GM19043 (cell line): ENCODE measurements around the gene KIRREL3.

Source experiments
- ATAC-seq: cut with Tn5 transposase; IDR thresholded peaks from one replicate; pipeline ENCODE4 v1.9.1; 2021; ENCODE audit warnings: low read depth; ENCODE audit not compliant: unreplicated experiment

The KIRREL3 gene

DNA sequence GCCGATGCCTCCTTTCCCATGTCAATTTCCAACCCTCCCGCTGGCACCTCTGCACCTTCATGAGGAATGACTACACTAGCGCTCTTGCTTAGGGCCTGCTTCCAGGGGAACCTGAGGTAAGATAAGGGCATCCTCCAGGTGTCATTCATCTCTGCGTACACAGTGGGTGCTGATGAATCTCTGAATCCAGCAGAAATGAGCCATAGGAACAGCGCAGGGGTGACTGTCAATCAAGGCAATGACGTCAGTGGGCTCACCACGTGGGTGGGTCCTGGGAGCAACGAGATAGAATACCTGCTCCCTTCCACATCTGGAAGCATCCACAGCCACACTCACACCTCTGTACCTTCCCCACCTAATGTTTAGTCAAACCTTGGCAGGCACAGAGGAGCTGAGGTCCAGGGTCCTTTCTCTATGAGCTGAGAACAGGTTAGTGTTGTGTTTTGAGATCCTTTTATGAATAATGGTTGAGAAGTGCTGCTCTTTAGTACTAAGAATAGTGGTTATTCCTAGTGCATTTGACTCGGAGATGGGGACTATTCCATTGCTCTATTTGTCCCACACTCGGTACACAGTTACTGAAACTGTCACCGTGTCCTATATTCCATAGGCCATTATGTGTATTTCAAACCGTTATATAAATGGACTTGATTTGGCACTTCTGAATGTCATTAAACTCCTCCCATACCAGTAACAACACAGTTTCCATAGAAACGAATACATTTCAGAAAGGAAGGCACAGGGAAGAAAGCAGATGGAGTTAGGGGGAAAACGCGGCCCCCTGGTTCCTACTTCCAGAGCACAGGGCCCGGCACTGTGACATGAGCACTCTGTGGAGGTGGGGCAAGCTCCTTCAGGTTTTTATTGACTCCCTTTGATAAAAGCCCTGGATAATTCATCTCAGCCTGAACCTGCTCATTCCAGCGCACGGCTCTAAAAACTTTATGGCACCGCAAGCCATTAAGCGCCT lies 451.7 kb downstream of the KIRREL3 start:
- ATAC-seq: no peak

DNA sequence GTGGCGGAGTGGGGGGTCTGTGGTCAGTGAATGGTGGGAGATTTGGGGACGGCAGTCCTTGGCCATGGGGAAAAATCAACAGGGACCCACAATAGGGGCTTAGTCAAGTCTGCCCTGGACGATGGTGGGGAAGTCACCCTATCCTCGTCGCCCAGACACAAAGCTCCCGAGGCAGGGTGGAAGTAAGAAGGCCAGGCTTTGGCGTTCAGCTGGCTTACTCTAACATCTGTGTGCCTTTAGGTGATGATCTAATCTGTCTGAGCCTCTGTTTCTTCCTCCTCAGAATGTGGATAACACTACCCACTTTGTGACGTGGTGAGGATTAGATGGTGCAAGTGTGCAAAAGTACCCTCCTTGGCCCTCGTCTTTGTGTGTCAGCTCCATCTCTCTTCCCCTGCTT lies 452.9 kb downstream of the KIRREL3 start:
- ATAC-seq: no peak

DNA sequence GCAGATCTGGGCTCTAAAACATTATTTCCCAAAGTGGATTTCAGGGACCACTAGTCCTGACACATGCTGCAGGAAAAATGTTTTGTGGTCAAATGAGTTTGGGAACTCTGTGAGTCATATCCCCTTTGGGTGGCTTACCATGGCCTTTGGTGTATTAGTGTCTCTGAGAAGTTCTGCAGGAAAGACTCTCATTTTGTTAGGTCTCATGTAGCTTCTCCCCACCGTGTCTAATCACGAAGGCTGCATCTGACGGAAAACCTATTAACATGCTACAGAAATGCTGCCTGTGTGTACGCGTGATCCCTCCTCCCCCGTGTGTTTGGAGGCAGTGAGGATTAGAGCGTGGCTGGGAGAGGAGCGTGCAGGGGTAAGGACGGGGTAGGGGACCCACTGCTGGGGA lies 453.4 kb downstream of the KIRREL3 start:
- no peak for ATAC-seq

DNA sequence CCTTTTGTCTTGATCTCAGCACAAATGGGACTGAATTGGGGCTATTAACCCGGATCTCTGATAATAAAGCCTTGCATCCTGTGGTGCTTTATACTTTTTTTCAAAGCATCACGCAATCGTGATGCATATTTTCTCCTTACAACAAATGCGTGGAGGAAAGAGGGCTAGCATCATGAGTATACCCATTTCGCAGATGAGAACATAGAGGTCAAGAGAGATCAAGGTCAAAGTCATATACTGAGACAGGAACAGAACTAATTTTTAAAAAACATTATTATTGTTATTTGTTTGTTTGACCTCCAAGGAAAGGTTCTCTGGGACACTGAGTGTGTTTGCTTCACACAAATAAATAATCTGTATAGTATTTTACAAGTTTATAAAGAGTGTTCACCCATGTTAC lies 453.9 kb downstream of the KIRREL3 start:
- ATAC-seq: no peak

DNA sequence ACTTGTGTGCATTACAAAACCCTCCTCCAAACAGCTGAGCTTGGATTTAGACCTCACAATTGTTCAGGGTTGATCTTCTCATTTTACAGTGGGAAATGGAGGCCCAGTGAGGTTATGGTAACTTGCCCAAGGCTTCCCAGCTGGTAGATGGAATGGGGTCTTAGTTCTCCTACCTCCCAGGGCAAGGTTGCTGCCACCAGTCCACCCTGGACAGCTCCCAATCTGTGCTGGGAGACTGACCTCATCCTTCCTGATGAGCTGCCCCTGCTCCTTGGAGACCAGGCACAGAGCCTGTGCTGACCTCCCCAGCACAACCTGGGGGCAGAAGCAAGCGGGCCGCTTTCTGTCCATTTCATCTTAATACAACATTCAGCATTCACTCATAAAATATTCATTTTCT lies 454.4 kb downstream of the KIRREL3 start:
- no peak for ATAC-seq

DNA sequence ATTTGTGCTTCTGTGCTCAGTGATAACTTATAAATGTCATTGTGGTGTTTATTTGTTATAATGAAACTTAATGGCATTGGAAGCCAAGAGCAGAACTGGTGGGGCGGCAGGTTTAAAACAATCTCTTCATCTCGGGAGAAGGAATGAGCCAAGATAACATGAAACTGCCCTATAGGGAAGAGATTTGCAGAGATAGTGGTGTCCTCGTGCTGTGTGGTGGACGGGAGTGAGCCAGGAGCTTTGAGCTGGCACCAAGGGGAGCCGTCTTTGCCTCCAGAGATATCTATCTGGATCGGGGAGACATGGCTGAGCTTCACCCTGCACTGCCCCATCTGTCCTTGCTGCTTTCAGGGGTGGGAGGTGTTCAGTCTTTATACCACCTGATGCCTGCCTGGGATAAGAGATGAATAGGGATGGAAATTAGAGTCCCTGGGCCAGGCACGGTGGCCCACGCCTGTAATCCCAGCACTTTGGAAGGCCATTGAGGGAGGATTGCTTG lies 455.5 kb downstream of the KIRREL3 start:
- no peak for ATAC-seq

DNA sequence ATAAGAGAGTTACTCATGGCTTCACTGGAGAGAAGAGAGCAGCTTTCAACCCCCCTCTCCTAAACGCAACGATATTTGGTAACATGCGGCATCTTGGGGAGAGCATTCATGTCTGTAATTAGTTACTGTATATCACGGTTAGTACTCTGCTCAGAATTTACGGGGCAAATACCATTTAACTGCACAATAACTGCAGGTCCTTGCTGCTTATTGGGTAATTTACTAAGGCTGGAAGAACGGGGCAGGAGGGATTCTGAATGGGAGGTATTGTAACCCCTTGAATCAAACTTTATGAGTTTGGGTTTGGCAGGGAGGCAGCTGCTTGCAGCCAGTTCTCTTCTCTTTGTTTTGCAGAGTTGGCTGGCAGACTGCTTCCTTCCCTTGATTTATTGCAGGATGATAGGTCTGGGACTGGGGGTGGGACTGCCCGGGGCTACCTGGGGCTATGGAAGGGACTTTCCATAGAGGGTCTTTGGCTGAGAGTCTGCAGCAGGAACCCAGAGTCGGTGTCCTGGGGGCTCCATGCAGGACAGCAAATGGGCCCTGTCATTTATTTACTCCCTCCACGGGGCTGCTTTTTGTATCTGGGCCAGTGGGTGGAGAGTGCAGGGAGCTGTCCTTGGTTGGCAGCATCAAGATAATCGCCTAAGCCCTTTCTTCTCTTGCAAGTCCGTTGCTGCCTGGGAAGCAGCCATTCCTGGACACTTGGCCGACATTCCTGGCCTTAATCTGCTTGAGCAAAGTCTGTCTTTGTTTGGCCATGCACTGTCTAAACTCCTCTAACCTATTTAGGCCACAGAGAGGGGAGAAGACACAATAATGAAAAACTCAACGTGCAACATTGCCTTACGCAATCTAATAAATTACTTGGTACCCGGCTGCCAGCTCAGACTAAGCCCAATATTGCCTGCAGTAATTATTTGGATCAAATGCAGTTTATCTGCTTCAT lies 456.2 kb downstream of the KIRREL3 start:
- no peak for ATAC-seq

DNA sequence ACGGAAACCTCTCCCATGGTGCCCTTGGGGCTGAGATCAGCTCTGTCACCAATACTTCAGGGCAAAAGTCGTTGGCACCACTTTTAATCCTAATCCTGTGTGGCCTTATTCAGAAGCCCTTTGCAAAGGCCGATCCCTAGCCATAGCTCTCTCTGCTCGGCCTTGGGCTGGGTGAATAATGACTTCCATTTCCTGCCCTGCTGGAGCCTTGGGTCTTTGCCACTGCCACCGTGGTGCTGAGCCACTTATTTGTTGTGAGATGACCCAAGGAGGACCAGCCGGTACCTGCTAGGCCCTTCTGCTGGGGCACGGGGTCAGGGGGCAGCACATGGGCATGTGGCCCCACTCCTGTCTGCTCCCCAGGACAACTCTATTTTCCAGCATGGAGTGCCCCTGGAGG lies 456.9 kb downstream of the KIRREL3 start:
- ATAC-seq: no peak

DNA sequence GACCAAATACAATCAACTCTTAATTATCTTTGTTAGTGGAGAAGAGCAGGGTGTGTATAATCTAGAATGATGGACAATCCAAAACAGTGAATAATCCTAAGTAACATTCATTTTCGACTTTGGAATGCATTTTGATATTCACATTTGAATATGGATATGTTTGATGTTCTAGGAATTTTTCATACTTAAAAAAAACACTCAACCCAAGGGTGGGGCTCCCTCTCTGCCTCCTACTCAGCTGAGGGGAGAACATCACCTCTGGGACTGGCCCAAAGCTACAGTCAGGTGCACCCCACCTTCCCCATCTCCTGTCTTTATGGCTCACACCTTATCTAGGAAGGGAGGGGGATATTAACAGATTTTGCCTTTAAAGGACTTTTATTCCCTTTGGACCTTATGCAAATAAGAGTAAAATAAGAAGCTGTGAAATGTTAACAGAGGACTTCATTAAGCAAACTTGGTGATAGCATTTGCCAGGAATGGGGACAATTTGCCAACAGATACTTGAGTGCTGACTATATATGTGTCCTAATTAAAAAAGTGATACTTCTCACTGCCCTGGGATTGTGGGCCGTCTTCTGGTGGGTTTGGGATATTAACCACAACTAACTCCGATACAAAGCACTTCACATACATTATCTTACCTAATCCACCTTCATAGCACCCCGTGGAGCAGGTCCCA lies 458.1 kb downstream of the KIRREL3 start:
- no peak for ATAC-seq

DNA sequence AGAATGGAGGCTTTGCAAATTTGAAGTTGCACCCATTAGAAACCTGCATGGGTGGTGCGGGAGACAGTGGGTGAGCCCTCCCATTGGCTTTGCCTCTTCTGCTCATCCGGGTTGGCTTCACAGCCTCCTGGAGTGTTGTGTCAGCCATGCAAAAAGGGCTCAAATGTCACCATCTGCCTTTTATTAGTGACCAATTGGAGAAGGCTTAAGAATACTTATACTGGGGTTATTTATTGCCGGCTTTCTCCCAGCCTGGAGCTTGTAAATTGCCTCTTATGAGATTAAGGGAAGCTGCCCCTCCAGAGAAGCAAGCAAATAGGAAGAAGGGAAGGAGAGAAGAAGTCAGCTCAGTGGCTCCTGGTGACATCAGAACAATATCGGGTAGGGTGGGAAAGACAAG lies 462.5 kb downstream of the KIRREL3 start:
- ATAC-seq: no peak

DNA sequence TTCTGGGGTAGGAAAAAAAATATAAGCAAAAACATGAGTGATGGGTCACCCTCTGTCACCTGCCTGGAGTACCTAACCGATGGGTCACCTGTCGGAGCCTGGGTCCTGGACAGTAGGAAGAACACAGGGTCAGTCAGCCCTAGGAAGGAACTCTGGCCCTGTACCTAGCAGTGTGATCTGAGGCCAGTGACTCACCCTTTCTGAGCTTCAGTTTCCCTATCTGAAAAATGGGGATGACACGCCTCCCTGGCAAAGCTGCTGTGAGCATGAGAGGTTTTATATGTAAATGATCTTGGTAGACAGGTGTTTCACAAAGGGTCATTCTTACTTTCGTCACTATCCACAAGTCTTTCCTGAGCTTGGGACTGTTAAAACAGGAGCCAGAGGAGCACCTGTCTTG lies 463.1 kb downstream of the KIRREL3 start:
- ATAC-seq: no peak

DNA sequence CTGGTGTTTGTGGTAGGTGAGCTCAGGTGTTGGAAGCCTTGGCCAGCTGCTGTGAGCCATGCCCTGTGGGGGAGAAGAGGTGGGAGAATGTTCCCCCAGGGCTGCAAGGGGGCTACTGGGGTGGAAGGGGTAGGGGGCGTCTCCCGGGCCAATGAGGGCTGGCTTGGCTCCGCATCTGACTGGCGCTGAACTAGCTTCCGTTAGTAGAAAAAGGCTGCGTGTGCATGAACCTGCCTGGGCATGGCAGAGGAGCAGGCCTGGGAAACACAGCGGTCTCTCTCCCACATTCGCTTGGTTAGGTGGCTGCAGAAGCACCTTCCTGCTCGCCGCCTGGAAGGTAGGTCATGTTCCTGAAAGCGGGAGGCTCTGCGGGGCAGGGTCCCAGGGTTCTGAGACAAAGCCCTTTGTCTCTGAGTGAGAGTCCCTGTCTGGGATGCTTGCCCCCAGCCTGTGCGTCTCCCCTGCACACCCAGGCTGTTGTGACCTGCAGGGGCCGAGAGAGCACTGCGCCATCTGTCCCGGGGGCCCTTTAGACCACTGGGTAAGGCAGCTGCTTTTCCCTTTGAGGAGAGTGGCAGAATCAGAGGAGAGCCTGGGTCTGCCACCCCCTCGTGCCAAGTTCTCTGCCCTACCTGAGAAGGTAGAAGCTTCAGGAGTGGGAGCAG lies 466.3 kb downstream of the KIRREL3 start:
- no peak for ATAC-seq

DNA sequence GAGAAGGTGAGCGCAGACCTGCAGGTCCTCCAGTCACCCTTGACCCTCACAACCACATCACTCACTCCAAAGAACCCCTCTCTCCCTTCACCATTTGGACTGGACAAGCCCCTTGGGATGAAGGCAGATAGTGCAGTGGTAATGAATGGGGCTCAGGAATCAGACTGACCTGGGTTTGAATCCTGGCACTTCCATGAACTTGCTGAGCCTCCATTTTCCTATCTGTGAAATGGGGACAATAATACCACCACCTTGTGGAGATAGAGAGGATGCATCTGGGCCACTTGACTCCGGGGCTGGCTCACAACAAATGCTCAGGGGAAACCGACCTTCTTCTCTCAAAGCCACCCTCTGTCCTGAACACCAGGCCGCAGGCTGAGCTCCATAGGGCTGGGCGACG lies 467.0 kb downstream of the KIRREL3 start:
- ATAC-seq: no peak

DNA sequence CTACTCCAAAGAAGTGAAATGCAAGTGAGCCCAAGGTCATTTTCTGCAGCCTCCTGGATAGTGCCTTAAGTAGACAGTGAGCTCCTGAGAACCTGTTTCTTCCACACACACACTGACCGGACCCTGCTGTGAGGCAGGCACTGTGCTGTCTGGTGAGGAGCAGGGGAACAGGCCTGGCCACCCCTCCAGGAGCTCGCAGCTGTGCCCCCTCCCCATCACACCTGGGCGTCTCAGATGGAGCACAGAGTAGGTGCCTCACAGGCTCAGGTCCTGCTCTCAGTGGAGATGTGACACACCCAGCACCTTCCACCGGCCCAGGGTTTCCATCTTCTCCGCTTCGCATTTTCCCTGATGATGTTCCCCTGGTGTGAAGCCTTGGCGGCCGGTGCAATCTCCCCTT lies 470.2 kb downstream of the KIRREL3 start:
- ATAC-seq: no peak

DNA sequence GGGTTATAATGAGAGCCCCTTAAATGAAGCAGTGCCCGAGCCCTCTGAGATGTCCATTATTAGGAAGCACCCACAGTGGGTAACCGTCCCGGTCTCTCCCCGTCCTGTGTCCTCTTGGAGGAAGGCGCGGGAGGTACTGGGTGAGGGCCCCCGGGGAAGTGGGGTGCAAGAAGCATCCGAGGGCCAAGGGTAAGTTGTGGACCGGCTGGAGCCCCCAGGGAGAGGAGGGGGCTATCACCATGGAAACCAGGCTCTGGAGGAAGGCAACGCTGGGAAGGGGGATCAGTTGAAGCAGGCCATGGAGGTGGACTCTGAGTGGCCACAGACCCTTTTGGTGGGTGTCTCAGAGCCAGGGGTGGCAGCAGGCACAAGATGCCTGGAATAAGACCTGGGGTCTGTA lies 471.5 kb downstream of the KIRREL3 start:
- no peak for ATAC-seq

DNA sequence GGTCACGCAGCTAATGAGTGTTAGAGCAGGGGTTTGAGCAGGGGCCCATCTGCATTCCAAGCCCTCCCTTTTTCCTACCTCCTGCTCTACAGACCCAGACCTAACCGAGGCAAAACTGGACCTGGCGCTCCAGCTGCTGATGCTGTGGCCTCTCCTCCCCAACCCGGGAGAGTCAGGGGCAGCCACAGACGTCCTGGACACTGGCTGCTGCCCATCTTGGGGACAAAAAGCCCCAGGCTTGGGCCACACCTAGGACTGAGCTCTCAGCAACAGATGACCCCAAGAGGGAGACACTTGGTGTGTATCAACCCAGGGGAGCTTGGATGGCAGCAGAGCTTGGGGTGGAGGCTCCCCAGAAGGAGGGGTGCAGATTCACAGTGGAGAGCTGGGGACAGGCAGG lies 472.5 kb downstream of the KIRREL3 start:
- no peak for ATAC-seq

DNA sequence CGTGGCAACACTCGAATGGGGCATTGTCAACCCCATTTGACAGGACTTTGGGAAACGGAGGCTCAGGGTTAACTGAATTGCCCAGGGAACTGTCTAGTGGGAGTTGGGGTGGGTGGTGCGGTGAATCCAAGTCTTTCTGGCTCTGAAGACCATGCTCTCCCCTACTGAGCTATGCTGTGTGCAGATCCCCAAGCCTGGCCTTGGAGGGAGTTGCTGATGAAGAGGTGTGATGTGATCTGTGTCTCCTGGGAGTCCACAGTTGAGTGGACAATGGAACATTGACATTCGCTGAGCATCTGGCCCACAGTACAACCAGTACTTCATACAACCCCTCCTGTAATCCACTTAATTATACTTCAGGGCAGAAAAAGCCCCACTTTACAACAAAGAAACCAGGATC lies 472.9 kb downstream of the KIRREL3 start:
- no peak for ATAC-seq

DNA sequence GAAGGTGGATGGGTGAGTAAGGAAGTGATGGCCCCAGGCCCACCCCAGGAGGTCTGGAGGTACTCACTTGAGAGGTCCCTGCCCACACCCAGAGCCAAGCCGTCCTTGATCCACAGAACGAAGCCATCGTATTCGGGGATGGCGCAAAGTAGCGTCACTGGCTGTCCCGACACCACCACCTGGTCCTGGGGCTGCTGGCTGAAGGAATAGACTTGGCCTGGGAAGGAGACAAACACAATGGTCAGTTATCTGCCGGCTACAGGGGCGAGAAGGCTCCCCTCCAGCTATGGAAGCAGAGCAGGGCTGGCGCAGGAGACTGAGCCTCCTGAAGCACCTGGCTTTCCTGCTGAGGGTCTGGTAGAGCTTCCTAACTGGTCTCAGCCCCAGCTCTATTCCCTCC lies 474.1 kb downstream of the KIRREL3 start:
- no peak for ATAC-seq

DNA sequence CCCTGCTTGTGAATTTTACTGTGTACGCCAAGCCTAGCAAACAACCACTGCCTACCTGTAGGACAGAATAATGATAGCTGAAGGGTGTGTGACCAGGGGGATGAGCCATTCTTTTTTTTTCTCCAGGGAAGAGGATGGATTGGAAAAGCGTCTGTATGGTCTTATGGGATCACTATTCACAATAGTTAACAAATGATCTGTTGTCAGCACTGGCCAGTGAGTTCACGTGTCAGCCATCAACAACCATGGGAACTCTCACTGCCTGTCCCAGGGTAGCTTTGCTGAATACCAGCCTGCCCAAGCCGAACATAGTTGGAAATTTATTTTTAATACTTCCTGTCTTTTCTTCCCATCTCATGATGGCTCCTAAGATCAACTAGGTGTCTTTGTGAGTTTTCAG lies 474.9 kb downstream of the KIRREL3 start:
- ATAC-seq: no peak

DNA sequence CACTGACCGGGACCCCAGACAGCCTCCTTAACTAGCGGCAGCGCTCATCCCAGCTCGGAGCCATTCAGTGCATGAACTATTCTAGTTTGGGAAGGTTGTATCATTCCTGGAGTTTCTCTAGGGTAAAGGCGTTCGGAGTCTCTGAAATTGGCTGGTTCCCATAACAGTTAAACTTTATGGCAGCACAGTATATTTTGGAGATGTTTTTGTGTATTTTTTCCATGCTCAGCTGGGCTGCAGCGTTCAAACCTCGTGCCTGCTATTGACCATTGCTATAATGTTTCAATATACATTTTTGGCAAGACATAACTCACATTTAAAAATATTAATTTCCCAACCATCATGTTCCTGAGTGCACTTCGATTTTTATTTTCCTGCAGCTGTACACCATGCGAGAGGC lies 475.4 kb downstream of the KIRREL3 start:
- no peak for ATAC-seq
